Measurements from ENCODE around the gene AAGAB.

GRCh38 chr15:67173786-67174185, 80.7 kb downstream of the AAGAB start:
- TF ChIP-seq EZH2 (IDR thresholded peaks at IDR 0.05; ENCODE audit: low read depth) (no peak), CTCF (conservative IDR thresholded peaks at IDR 0.05) (no peak)

Measured in PC-9 (cell line).